ENCODE measurements around the gene EVA1A.
A peak's percentile ranks its signal among the peaks of the same experiment; 100 is the strongest.

Gene EVA1A, protein sequence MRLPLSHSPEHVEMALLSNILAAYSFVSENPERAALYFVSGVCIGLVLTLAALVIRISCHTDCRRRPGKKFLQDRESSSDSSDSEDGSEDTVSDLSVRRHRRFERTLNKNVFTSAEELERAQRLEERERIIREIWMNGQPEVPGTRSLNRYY

DNA sequence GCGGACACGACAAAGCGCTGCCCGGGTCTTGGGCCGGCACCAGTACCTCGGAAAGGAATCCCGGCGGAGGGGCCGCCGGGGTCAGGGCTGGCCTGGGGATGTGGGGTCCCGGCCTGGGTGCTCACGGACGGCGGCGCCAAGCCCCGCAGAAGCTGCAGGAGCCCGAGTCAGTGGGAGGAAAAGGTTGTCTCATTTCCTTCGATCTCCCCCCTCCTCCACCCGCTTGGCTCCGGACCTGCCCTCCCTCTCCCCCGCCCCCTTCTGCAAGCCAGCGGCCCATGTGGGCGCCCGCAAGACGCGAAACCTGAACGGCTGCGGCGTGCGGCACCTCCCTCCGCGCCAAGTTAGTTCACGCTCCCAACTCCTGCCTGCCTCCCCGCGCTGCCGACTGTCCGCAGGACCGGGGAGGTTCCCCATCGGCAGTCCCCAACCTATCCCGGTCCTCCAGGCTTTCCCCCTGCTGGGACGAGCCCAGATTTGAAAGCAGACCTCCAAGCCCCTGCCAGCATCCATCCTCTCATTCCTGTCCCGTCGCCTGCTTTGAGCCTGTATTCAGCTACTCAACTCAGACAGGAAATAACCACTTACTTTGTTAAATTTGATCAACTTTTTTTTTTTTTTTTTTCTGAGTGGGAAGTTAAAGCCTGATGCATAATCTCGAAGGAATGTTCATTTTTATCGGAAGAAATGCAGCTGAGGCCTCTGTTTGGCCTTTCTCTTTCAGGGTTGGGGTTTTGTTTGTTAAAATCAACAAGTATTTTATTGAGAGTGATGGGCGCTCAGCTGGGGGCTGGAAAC, at the start of gene EVA1A:
TSS of gene EVA1A (minus strand) at position 172 of the 798 bp plus-strand sequence. CDS start 42,799 bp downstream, outside the sequence.
- DNase-seq: no peak

DNA sequence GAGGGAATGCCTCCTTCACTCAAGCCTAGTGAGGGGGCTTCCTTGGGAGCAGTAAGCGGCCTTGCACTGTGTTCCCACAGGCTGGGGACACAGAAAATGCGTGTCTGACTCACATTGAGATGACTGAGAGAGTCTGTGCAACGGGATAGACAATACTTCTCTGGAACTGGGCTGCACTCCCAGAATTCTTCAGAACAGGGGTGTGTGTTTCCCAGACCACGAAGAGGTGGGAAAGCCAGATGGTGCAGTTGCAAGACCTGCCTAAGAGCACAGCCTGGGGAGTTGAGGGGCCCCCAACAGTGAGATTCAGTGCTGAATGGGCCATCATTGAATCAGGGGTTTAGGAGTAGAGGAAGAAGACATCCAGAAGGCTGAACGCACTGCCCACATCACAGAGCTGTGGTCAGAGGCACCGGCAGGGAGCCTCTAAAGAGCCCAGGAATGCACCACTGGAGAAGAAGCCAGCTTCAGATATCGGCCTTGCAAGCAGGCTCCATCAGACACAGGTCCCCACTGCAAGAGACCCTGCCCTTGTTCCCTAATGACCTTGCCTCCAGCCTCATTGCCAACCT, 49.3 kb upstream of the EVA1A start:
- DNase-seq: no peak

DNA sequence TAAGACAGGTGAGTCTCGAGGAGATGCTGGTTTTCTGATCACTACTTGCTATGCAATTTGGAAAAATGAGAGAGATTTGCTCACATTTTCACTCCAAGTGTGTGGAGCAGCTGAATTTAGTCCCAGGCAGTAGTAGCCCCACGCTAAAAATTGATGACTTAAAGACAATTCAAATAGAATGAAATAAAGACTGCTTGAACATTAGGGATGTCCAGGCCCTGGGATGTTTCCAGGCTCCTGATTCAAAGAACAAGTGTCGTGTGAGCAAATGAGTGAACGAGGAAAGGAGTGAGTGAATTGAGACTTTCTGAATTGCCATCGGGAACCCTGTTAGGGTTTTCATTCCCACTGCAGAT, 48.6 kb upstream of the EVA1A start:
- no peak for DNase-seq

DNA sequence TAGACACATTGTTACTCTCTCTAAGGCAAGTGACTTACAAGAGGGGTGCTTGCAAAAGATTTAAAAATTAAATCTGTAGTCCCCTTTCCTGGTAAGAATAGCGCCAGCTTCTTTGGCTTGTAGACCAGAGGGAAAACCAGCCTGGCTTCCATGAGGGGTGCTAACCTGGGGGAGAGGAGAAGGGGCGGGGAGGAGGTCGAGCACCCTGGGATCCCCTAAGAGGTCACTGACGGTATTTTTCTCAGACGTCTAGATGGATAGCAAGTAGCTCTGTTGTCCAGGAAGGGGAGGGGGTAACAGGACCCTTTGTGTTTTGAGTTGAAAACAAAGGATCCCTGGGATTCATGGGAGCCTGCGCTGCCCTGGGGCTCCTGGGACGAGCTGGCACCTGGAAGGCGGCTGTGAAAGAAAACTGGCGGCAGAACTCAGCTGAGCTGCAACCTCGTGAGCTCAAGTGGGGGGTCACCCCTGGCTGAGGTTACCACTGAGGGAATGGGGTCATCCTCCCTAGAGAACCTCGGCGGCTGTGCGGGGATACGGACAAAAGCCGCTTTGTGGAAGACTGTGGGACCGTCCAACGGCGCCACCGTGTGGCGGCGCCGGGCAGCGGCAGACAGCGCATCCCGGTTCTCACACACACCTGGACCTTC, 48.1 kb upstream of the EVA1A start:
- peak; percentile 62 for DNase-seq

DNA sequence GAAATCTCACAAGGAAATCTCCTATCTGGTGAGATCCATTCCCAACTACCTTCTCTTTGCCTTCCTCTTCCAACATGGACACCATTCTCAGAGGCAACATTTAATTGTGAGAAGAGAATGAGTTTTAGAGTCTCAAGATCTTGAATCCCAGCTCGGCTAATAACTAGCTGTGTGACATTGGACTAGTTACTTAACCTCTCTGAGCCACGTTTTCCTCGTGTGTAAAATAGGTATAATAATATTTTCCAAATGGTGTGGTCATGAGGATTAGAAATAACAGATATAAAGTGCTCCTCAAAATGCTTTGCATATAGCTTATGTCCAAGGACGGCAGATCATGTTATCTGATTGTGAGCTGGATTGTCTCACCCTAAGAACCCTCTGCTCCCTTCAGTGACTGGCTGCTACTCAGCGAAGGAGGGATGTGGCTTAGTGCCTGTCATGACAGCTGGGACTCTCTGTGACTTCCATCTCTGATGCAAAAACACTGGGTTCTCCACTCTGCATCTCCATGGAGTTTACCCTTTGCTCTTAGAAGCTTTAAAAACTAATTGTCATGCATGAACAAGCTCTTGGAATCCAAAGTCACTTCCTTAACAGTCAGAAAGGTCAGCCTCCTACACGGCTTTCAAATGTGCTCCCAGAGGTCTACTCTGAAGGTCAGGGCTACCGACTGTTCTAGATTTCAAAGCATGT, 47.4 kb upstream of the EVA1A start:
- DNase-seq: no peak

DNA sequence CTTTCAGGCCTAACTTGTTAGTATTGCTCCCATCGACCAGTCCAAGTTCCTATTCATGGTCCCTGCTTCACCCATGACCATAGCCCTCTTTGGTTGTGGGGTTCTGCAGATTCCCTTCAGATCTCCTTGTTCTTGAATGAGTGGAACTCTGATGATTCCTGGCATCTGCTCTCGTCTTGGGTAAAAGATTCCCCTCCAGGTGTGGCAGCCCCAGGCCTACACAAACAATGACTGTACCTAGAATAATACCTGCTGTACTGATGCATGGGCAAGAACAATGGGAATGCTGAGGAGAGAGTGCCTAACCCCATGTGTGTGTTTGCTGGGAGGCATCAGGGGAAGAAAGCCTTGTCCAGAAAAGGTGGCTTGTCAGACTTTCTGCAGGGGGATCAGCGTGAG, 46.7 kb upstream of the EVA1A start:
- no peak for DNase-seq

DNA sequence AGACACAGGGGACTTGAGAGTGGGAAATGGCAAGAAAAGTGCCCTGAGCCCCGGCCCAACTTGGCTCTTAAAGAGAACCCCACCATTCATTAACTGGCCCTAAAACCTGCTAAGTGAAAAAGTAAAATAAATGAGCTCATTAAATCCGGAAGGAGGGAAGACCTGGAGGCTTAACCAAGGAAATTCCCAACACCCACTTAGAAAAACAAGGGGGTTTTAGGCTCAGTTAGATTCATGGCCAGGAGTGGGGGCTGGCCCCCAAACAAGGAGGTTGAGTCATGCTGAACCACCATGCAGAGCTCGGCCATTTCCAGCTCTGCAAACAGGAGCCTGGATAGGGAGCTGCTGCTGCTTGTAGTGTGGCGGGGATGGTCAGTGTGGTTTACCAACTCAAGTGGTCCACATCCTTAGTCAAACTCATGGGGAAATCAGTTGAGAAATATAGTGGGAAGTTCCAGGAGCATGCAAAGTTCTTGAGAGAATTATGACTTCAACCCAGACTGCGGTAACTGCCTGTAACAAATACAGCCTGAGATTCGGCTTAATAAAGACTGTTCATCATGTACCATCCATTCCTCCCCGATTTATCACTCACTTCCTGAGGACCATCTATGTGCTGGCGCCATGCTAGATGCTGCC, 46.1 kb upstream of the EVA1A start:
- DNase-seq: no peak

DNA sequence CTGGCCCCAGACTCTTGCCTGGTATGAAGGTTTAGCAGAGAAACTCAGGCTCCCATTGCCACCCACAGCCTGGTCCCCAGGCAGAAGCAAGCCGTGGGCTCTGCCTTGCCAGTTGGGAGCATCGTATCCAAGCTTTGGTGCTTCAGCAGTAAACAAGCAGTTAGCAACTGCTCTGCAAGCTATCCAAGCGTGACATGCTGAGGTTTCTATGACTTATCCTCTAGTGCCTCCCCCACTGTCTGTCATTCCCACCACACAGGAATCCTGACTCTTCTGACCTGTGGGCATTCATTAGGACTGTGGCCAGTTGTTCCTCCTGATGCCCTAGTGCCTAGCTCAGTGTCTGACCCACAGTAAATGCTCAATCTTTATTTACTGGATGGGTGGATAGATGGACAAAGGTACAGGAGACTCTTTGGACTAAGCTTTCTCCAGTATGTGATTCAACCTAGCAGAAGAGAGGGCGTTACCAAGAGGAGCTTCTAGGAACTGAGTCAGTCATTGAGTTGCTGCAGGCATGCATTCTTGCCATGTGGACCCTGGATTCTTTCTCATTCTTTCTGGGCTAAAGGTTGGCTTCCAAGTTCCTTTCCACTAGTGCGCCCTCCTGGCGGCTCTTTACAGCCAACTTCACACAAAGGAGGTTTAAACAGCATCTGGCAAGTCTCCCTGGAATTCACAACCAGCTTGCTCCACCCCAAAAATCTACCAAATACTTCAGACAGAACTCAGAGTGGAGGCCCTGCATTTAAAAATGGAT, 45.2 kb upstream of the EVA1A start:
- no peak for DNase-seq

DNA sequence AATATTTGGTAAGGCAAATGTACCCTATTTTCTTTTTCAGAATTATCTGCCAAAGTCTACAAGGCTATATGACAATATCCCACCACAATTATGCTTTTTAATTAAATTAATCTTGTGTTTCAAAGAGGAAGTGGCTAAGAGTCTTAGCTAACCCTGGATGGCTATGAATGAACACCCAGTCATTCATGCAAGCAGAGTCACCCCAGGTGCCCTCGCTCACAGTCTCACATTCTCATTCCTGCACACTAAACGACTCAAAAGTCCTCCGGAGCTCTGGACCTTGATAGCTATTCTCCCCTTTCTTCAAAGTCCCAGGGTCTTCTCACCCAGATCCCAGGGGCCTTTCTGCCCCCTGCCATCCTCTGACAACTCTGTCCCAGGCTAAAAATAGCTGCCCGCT, 43.7 kb upstream of the EVA1A start:
- no peak for DNase-seq

DNA sequence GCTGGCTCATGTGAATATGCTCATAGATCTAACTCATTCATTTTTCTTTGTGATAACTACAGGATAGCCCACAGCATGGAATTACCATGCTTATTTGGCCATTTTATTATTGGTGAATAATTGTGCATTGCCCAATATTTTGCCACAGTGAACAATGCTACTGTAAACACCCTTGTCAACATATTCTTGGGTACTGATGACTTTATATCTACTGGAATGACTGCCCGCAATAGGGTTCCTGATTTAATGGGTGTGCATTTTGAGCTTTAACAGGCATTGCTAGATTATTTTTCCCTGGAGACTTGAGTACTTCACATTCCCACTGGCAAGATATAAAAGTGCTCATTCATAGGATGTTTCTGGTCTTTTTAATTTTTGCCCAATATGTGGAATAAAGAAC, 42.7 kb upstream of the EVA1A start:
- DNase-seq: no peak

DNA sequence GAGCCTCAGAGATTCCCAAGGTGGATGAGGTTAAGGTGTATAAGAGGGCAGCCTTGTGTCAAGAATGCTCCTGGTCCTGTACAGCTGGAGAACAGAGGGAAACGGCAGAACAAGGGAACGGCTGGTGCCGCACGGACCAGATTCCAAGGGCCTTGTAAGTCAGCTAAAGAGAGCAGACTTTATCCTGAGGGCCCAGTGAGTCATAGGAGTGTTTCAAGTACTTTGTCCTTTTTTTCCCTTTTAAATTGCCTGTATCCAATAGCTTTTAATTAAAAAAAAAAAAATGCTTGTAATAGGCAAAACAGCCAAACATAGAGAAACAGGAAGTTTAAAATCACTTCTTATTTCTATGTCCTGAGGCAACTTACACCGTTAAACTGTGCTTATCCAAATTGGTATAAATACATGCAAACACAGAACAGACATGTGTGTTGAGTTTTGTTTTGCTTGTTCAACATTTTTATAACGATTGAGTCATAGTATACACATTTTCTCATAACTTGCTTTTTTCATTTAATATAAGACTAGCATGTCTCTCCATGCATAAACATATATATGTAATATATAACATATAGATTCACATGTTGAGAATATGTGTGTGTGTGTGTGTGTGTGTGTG, 42.1 kb upstream of the EVA1A start:
- DNase-seq: no peak

DNA sequence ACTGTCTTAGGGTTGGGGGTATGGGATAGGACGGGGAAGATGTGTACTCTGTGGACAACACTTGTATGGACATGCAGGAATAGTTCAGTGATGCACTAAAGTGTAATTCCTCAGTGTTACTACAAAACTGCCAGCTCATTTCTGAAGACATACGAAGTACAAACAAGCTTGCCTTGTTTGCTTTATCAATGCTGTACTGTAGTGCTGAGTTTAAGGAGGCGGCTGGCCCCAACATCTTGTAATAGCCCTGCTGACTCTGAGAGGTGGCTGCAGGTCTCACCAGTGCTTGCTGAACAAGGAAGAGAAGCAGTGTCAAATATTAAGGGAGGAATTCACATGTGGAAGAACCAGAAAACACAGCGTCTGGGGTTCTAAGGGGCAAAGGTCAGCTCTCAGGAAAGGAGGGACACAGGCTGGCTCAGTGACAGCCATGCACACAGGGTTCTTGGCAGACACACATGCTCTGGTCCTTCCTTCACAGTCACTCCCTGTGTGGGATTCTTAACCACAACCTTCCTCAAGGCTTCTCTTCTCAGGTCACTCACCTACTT, 39.8 kb upstream of the EVA1A start:
- no peak for DNase-seq

DNA sequence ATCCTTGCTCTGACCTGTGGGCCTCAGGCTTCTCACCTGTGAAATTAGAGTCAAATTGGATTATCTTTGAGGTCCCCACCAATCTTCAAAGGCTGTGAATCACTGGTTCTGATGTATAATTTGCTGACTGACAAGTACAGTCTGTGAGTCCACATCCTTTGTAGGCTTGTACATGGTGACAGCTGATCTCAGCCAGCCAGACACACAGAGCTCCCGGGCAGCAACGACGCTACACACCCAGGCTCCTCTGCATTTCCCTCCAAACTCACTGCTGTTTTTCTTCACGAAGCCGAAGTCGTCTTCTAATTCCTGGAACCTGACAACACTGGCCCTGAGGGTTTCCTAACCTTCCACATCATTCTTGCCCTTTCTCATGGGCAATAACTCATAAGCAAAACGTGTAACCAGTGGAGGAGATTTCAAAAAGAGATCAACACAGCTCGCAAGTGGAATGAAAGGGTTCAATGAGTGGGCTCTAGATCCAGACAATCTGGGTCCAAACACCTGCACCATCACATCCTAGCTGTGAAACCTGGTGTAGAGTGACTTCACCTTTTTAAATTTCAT, 37.9 kb upstream of the EVA1A start:
- no peak for DNase-seq

DNA sequence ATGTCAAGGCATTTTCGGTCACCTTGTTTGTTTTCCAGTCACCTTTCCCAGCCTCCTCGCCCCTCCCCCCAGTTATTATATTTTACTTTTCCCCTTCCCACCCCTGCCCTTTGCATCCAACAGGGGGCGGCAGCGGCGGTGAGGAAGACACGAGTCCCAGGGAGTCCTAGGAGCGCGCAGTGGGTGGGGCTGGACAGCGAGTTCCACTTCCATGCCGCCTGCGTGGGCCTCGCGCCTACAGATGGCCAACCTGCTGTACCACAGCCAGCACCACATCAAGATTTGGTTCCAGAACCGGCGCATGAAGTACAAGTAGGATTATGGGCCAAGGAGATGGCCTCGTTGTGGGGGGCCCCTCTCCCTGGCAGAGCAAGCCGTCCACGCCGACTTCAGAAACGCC, 37.2 kb upstream of the EVA1A start:
- no peak for DNase-seq

DNA sequence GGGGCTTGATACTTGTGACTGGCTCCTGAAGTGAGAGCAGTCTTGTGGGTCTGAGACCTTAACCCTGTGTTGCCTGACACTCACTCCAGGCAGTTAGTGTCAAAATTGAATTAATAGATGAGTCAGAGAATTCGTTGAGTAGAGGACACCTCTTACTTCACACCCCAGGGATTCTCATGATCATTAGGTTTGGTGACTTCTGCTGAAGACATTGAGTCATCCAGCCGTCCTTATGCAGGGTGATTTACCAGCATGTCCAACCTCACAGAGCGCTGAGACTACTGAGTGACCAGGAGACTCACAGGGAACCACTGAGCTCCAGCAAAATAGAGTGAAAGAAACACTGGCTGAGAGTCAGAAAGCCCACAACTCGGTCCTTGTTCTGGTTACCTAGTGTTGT, 36.0 kb upstream of the EVA1A start:
- no peak for DNase-seq

DNA sequence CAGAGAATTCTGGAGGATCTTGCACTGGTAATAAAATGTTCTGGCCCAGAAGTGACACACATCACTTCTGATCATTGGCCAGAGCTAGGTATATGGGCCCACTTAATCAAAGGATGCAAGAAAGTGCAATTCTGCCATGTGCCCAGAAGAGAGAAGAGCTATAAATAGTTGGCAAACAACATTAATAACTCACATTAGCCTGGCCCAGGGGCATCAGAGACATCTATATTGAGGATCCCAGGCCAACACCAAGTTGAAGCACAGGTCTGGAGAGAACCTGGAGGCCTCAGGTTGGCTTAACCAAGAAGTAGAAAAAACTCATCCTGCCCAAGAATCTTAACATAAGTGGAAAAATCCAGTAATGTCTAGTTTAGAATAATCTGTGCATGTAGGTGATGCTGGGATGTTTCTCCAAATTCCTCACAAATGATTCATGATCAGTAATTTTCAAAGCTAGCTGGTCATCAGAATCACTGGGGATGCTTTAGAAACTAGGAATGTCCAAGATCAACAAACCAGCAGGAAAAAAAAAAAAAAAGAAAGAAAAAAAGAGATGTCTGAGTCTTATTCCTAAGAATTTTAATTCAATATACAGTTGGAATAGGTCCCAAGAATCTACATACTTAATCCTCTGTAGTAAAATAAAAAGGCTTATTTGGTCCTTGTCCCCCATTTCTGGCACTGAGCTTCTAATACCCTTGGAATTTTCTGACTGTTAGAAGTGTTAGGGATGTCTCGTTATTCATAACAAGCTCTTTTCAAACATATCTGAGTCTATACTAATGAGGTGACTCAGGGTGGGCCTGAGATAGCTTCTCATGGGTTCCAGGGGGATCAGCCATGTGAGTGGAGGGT, 35.0 kb upstream of the EVA1A start:
- no peak for DNase-seq

DNA sequence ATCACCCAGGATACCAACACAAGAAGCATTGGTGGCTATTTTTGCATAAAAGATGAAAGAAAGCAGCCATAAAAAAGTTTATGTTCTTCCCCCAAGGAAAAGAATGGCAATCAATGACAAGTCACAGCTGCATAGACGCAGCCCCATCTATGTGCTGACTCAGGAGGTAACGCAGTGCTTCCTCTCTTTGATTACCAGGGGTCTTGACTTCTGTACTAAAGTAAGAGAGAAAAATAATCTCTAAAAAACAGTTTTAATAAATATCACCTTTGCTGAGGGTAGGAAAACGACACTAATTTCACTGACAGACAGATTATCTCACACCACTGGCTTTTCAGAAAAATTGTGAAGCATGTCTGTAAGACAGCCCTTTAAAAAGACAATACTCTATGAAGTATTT, 33.9 kb upstream of the EVA1A start:
- DNase-seq: no peak

DNA sequence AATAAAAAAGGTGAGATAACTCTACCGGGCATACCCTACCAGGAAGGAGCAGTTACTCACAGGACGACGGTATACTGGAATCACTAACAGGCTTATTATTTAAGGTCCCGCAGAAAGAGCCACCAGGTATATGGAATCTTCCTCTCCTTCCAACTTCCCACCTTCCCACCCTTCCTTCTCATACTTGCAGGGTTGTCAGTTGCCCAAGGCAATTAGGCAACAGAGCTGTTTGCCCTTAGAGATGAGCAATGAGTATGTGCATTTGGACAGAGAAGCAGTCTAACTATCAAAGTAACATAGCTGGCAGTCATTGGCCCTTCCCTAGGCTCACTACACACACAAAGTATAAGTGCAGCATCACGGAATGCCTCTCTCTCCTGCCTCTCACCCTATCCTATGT, 32.1 kb upstream of the EVA1A start:
- no peak for DNase-seq

DNA sequence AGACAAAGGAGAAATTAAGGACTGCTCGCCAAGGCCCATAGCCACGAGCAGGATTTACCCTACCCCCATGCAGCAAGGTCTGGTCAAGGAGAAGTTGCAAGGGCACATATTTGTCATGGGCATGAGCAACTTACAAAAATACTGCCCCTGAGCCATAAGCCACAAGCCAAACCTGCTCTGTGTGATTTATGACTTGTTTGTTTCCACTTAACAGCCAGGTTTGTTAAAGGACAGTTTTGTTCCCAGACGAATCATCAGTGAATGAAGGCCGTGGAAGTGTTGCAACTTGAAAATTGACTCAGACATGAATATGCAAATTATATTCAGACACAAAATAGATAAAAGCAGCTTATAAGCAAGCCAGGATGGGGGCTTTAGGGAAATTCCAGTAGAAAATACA, 31.3 kb upstream of the EVA1A start:
- DNase-seq: no peak

Data from activated CD4-positive, CD25-positive, alpha-beta regulatory T cell treated with anti-CD3 and anti-CD28 coated beads, Interleukin-2, amount 50 U/mL, for 72 hours (primary cell).